ENCODE results near the gene PREX1. TPM values are rescaled to one million over a fixed set of nuclear protein-coding genes. Genes with fewer than 3 reads are reported as not detected.

The PREX1 gene
- polyA plus RNA-seq, 1 of the 3 experiments (the other 2 are of a cell fraction): 5.3 TPM

GRCh38 chr20:48772183-48772976 is 55.4 kb downstream of the PREX1 start:
- H3K36me3 ChIP-seq (replicated peaks in 1 of 2; ENCODE audit: control insufficient read depth in 1 of 2, insufficient read depth in 2 of 2, low read length in 1 of 2): no peaks in the 10 kb centered on the region
- CTCF ChIA-PET: interaction anchor here (0.6 to 1.3 kb wide), 3 partner anchors 105 to 152 kb away, joined by 3 read pairs; no protein-coding TSS in a partner anchor
- no peaks in the 10 kb centered on the region for H3K79me2 ChIP-seq (ENCODE audit: insufficient read depth)
- H3K9me2 ChIP-seq: no peaks in the 10 kb centered on the region
- no peaks in the 10 kb centered on the region for H3K27me3 ChIP-seq (ENCODE audit: insufficient read depth)
- H3K9me3 ChIP-seq: no peaks in the 10 kb centered on the region
- WGBS (ENCODE audit: low lambda C conversion rate): 77% methylated on average over 14 of the region's 17 CpGs
- H3K9ac ChIP-seq: no peak overlapping the region
- H3K4me1 ChIP-seq (ENCODE audit: control insufficient read depth in 1 of 2, insufficient read depth in 2 of 2, low read depth in 1 of 2, low read length in 1 of 2): peaks cover 6% of the 10 kb centered on the region in 2 experiments; a peak in 2 of 4 replicates
- DNase-seq: no peak
- no peak for TF ChIP-seq GABPA (IDR thresholded peaks at IDR 0.05; ENCODE audit: low read depth)
- TF ChIP-seq NFIC (IDR thresholded peaks at IDR 0.05; ENCODE audit: borderline replicate concordance): no peak
- no peak for TF ChIP-seq EP300 (IDR thresholded peaks at IDR 0.05; ENCODE audit: borderline replicate concordance in 1 of 2, low read depth in 1 of 2, low read length in 1 of 2)
- no peak for TF ChIP-seq ELF1 (IDR thresholded peaks at IDR 0.05)
- TF ChIP-seq NRF1 (IDR thresholded peaks at IDR 0.05; ENCODE audit: low read depth, low read length): no peak
- no peak for TF ChIP-seq SMC3 (IDR thresholded peaks at IDR 0.05; ENCODE audit: low read depth, low read length)
- TF ChIP-seq PBX3 (IDR thresholded peaks at IDR 0.05): no peak
- TF ChIP-seq POLR2AphosphoS5 (IDR thresholded peaks at IDR 0.05; ENCODE audit: low read depth, low read length): no peak
- no peak for TF ChIP-seq RXRA (IDR thresholded peaks at IDR 0.05; ENCODE audit: borderline replicate concordance, low read depth)
- no peak for TF ChIP-seq REST (IDR thresholded peaks at IDR 0.05; ENCODE audit: low read depth, low read length)
- no peak for TF ChIP-seq MEF2A (IDR thresholded peaks at IDR 0.05; ENCODE audit: borderline replicate concordance, low read depth)
- TF ChIP-seq RAD21 (IDR thresholded peaks at IDR 0.05; ENCODE audit: low read length): no peak
- TF ChIP-seq TAF1 (IDR thresholded peaks at IDR 0.05; ENCODE audit: borderline replicate concordance, low read depth, low read length): no peak
- TF ChIP-seq JUND (IDR thresholded peaks at IDR 0.05): no peak
- TF ChIP-seq RCOR1 (IDR thresholded peaks at IDR 0.05; ENCODE audit: low read length): no peak
- TF ChIP-seq RFX5 (IDR thresholded peaks at IDR 0.05; ENCODE audit: low read length): no peak
- TF ChIP-seq SIN3A (IDR thresholded peaks at IDR 0.05; ENCODE audit: borderline replicate concordance, low read depth, low read length): no peak
- TF ChIP-seq FOSL2 (IDR thresholded peaks at IDR 0.05; ENCODE audit: borderline replicate concordance, low read depth): no peak
- no peak for TF ChIP-seq GATA2 (CRISPR knock-in tag; IDR thresholded peaks at IDR 0.05)
- no peak overlapping the region for H2AFZ ChIP-seq (ENCODE audit: low read depth)
- H4K20me1 ChIP-seq (ENCODE audit: insufficient read depth): no peaks in the 10 kb centered on the region
- no peak overlapping the region for H3K4me3 ChIP-seq (ENCODE audit: low read depth in 2 of 2, low read length in 1 of 2)
- no peak overlapping the region for H3K4me2 ChIP-seq
- no peak overlapping the region for H3K27ac ChIP-seq (ENCODE audit: low read depth in 2 of 2, low read length in 1 of 2)
- POLR2A ChIA-PET: no interaction called here
- H3F3A ChIP-seq (replicated peaks; ENCODE audit: insufficient read depth): no peaks in the 10 kb centered on the region
